UCSD-AML1 (cell line): ENCODE data around the gene HUNK.
"Not testable (repeated sequence)": the region's sequence is repeated elsewhere in the genome, so short reads cannot be mapped to it uniquely, and the experiment has no call there.

Experiments used
- DNase-seq: peaks from one replicate; lab custom pipeline; 2025; ENCODE audit not compliant: unreplicated experiment; lab: John Stamatoyannopoulos, UW

The HUNK gene

DNA sequence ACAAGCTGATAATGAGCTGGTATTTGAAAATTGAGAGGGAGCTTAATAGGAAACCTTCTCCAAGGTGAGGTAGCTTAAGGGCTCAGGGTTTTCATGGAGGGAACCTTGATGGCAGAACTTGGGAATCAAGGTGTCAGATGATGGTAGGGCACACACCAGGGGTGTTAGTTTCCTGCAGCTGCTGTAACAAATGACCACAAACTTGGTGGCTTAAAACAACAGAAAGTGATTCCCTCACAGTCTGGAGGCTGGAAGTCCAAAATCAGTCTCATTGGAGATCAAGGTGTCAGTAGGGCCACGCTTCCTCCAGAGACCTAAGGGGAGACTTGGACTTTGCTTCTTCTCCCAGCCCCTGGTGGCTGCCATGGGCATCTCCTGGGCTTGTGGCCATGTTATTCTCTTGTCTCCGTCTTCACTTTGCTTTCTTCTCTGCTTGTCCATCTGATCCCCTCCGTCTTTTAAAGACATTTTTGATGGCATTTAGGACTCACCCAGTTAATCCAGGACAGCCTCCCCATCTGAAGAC, 45.5 kb downstream of the HUNK start:
- DNase-seq = no peak

DNA sequence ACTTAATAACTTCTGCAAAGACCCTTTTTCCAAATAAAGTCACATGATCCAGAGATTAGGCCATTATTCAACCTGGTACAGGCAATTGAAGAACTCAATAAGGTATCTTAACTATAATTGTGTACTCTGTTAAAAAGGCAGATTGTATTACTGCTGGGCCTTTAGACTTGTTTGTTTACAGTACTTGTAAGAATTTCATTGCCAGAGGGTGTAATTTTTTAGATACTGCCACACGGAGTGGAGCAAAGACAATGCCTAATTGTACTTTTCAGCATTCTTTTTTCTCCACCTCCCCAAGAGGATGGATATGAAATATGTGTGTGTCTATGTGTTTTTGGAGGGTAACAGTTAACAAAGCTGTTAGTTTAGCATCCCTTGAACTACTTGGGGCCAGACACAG, 47.5 kb downstream of the HUNK start:
- DNase-seq = no peak

DNA sequence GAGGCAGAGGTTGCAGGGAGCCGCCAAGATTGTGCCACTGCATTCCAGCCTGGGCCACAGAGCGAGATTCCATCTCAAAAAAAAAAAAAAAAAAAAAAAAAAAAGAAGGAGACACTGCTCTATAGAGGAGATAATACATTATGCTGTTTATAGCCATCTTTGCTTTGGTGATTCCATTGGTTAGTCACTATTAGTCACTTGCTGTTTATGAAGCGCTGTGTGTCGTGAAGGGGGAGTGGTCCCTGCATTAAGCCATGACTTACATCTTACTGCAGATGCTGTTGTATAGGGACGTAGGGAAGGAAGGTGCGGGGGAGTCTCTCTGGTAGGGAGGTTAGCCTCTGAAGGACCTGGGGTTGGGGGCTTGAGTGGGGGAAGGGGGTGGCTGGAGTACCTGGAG, 48.3 kb downstream of the HUNK start:
- no peak for DNase-seq

DNA sequence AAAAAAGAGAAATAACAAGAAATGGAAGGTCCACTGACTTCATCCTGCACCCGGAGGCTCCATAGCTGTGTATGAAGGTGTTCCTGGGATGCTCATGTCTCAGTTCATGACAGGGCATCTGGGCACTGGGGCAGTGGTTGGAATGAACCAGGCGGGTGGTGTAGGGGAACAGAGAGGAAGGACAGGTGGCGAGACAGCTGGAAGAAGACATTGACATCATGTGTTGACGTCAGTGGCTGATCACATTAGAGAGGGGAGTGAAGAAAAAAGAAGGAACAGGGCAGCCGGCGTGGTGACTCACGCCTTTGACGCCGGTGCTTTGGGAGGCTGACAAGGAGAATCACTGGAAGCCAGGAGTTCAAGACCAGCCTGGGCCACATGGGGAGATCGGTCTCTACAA, 50.1 kb downstream of the HUNK start:
- no peak for DNase-seq

DNA sequence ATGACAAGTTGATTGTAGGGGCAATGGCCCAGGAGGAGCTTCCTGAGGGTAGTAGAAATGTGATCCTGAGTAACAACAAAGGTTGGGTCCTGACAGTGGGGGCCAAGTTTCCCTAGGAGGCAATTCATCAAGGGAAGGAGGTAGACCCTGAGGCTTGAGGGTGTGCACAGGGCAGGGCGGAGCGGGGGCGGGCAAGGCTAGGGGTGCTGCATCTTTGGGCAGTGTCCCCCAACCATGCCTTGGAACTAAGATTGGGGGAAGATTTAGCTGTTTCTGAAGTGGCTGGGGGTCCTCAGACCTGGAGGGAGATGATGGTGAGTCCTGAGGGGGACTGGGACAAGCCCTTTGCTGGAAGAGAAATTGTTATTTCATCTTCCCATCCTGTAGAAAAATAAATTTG, 50.9 kb downstream of the HUNK start:
- no peak for DNase-seq

DNA sequence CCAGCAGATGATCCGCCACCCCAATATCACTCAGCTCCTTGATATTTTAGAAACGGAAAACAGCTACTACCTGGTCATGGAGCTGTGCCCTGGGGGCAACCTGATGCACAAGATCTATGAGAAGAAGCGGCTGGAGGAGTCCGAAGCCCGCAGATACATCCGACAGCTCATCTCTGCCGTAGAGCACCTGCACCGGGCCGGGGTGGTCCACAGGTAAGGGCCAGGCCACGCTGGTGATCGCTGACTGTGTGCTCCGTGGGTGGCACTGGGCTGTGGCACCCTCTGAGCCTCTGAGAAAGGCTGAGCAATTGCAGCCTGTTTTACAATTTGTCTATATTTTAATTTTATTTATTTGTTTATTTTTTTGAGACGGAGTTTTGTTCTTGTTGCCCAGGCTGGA, 51.7 kb downstream of the HUNK start:
- no peak for DNase-seq

DNA sequence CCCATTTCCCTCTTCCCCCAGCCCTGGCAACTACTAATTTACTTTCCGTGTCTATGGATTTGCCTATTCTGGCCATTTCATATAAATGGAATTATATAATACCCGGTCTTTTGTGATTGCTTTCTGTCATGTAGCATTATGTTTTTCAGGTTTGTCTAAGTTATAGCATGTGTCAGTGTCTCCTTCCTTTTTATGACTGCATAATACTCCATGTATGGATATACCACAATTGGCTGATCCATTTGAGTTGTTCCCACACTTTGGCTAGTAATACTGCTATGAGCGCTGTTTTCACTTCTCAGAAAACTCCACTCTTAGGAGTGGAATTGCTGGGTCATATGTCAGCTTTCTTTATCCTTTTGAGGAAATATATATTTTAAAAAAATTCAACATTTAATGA, 53.7 kb downstream of the HUNK start:
- DNase-seq = no peak

DNA sequence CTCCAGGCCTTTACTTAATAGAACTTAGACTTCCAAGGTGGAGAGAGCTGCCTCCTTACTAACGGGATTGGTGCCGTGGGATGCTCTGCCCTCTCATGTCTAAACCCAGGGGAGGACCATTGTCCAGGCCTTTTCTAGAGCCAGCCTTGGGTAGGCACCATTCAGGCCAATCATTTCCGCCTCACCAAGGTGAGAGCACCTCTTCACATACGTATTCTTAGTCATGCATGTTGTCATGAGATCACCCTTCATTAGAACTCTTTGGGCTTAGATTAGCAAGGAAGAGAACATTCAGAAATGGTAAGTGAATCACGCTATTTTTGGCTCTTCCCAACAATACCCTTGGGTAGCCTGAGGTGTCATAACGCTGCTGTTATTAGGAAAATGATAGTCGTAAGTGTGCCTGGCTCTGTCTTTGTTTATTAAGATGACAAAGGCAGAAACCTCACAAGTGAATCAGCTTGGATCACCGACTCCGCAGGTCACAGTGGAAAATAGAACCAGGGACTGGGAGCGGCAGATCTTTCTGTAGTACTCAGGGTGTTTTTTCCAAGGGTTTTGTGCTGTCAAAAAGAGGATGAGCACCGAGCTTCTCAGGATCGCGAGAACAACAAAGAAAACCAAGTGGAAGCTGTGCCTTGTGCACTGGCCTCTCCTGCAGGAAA, 55.0 kb downstream of the HUNK start:
- DNase-seq = no peak

DNA sequence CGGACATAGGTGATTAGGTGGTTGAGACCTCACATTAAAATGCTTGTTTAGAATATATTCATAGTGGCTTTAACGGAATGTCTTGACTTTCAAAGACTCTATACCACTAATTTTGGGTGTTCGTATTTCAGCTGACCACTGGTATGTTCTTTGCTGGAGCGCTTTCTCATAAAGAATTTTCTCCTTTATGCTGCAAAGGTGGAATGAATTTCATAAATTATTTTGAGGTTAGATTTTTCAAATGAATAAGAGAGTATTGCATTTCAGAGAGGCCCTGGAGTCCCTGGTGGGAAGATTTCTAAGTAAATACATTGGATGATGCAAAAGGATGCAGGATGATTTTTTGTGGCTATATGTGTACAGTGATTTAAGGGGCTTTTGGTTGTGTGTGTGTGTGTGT, 55.8 kb downstream of the HUNK start:
- DNase-seq = no peak

DNA sequence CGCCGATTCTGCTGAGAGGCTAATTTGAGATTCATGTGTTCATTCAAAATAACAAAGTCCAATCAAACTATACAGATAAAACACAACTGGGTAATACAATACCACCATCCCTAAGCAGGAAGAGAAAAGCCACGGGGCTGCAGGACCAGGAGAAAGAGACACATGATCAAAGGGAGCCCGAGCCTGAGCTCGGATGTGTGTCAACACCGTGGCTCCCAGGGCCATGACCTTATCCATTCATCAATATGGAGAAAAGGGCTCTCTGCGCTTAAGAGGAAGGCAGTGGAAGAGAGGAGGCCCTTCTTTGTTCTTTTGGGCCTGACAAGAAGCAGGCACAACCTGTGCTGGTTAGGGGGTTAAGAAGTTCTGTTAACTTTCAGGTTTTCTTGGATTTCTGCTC, 56.7 kb downstream of the HUNK start:
- no peak for DNase-seq

DNA sequence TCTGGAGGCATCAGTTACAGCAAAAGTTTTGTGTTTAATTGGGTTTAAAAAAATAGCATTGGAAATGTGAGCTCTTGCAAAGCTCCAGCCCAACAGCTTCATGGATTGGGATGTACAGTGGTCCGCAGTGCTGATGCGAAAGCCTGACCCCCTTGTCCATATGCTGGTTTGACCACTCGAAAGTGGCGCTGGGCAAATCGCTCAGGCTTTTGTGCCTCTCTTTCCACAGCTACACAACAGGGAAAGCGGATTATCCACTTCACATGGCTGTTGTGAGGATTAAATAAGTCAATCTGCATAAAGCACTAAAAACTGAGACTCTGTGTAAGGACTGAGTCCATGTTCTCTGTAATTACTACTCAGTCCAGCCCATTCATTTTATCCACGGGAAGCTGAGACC, 57.2 kb downstream of the HUNK start:
- DNase-seq = no peak

DNA sequence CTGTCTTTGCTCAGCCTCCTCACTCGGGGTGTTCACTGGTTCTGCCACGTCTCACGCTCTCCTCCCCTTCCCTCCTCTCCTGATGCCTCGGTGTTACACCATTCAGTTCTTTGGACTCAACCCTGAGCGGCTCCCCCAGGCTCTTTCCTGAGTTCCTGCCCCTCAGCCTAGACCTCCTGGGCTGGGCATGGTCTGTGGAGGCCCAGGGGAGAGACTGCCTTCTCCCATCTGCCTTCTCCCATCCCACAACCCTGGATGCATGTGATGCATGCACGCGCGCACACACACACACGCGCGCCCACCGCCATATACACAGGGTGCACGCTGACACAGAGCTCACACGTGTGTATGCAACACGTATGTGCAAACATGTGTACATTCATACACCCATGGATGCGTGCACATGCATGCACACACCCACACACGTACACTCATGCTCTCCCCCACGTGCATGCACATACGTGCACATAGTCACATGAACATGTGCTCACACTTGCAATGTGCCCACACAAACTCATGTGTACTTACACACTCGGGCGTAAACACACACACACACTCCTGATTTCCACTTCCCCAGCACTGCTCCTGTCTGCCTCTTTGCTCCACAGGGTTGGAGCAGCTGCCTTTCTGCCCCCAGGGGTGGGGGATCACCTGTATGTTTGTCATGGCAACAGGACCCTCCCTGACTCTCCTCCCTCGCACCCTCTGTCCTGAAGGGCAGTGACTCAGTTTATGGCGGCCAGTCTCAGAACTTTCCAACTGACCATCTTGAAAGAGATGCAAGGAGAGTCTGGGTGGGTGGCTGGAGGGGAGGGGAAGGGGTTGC, 59.0 kb downstream of the HUNK start:
- no peak for DNase-seq

DNA sequence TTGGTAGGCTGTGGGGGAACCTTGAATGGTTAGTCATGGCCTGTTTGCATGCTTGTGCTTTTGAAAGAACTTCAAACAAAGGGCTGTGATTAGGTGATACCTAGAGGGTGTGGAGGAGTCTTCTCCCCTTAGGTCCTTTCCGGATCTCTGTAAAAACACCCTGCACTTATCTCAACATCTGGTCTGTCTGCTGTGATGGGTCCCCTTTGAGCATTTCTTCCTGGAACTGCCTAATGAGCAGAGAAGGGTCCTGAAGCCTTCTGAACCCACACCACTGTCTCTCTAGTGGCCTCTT, 59.6 kb downstream of the HUNK start:
- DNase-seq = no peak

DNA sequence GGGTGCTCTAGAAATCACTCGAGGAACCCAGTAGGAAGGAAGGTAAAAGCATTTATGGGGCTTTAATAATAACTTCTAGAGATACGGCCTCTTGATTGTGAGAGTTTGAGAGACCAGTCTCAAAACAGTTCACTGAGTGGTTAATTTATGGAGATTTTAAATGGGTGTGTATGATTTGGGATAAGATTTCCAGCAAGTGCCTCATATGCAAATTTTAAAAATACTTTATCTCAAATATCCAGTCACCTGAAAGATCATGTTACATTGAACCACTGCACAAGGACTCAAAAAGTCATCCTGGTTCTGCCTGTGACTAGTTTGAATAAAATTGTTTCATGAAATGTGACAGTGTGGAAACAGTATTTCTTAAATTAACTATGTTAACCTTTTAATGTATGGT, 64.5 kb downstream of the HUNK start:
- no peak for DNase-seq

DNA sequence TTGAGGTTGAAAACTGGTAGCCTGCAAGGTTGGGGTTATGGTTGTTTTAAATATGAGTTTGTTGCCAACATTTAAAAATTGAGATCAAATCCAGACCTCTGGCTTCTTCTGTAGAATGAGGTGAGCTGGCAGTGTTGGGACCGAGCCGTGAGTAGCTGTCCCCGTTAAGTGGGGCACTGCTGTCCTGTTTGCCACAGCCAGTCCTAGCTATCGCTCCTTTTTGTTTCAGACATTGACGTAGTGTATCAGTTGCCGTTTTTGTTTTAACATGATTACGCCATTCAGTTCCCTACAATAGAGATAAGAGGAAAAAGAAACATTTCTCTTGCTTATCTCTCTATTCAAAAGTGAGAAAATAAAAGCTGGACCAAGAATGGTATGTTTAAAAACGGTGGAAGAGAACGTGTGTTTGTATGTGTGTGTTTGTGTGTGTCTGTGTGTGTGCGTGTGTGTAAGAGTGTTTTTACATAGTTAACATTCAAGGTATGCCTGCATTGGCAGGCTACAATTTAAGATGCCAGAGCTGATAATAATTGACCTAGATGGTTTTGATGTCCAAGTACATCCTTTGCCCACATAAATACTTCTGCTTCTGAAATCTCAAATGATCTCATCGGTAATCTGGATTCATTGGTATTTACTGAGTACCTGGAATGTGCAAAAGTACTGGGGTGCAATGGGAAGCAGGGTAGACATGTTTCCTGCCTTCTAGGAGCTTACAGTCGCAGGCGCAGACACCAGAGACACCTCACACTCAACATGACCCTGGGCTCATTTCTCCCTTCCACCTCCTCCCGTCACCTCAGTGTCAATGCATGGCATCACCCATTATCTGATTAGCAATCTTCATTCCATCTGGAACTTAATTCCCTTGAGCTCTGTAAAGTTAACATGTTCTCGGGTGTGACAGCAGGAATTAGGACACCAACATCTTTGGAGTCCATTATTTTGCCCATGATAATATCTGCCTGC, 65.8 kb downstream of the HUNK start:
- DNase-seq = no peak

DNA sequence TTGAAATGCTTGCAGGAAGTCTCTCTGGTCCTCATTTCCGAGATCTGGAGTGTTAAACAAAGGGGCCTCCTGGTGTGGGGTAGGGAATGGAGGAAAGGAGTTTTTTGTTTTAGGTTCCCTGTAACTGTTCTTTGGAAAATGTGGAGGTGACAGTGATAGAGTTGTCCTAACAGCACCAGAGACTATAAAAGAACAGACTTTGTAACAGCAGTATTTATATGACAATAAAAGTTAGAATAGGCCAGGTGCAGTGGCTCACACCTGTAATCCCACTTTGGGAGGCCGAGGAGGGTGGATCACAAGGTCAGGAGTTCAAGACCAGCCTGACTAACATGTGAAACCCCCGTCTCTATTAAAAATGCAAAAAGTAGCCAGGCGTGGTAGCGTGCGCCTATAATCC, 68.9 kb downstream of the HUNK start:
- no peak for DNase-seq

DNA sequence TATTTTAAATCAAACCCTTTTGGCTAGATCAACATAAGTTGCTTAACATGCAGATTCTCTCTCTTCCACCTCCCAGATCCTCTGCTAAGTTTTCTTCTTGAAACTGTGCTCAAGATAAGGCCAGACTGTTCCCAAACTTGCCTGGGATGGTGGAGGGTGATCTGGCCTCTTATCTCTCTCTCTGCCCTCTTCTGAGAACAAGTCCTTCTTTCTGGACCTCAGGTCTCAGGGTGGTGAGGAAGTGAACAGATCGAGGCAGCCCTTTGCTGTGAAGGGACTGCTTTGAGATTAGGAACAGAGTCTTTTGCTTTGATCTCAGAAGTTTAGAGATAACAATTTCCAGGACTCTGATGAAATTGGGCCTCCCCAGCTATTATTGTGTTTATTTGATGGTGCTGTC, 70.7 kb downstream of the HUNK start:
- DNase-seq = no peak

DNA sequence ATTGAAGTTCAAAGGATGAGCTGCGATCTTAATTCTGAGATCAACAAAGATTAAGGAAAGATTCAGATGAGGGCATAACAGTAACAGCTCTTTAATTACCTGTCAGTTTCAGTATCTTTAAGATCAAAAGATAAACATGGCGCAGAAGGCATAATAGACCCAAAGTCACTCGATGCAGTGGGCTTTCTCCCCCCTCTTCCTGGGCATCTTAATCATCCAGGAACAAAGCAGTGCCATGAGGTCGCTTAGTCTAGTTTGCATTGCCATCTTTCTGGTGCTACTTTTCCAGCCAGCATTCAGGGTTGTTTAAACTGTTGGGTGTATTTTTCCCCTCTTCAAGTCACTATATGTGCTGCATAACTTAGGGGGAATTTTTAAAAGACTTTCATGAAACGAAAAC, 72.3 kb downstream of the HUNK start:
- DNase-seq = no peak

DNA sequence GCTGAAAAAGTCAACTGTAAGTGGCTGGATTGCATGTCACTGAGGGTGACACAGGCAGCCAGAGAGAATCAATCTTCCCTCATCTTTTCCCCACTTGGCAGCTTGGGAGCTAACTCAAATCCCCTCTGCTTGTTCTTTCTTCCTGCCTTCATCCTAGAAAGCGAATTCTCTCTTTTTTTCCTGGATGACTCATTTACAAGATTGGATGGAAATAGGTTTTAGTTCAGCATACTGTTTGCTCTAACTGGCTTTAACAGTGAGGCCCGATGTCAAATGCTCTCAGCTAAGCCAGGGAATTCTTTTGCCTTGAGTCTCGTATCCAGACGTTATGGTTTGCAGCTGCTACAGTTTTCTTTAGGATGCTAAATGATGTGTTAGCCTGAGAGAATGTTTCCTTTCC, 72.7 kb downstream of the HUNK start:
- DNase-seq = no peak

DNA sequence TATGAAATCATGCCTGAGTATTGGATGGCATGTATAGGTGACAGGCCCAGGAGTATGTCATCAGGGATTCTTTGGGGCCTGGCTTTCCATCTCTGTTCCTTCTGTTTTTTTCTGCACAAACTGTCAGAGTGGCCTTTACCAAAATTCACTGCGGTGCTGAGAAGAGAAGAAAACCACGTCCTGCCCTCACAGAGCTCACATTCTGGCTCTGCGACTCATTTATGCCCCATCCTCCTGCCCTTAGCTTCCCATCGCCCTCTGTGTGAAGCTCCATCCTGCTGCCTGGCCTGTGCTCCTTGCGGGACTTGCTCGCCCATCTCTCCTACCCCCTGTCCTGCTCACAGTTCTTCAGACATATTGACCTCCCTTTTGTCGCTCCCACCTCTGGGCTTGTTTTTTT, 73.4 kb downstream of the HUNK start:
- no peak for DNase-seq

DNA sequence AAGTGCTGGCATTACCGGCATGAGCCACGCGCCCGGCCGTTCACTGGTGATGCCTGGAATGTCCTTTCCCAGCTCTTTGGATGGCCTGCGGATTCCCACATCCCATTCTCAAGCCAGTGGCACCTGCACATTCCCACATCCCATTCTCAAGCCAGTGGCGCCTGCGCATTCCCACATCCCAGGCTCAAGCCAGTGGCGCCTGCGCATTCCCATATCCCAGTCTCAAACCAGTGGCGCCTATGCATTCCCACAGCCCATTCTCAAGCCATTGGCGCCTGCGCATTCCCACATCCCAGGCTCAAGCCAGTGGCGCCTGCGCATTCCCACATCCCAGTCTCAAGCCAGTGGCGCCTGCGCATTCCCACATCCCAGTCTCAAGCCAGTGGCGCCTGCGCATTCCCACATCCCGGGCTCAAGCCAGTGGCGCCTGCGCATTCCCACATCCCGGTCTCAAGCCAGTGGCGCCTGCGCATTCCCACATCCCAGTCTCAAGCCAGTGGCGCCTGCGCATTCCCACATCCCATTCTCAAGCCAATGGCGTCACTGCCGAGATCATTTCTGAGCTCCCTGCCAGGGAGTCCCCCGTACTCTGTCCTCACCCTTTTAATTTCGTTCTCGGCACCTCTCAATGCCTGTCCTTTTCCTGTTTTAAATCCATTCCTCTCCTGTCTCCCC, 74.2 kb downstream of the HUNK start:
- DNase-seq = not testable (repeated sequence)
